KMS-11 (cell line): Measurements from ENCODE around the gene EHD3.

Source experiments
- H2AFZ ChIP-seq: fragments of 200-600 bp; sonication (generic); 2 replicates; pipeline ENCODE4 v1.6.1; 2016; ENCODE audit warnings: antibody characterized with exemption, mixed run types, low read depth
- H3K27ac ChIP-seq: fragments of 200-600 bp; sonication (generic); 2 replicates; pipeline ENCODE4 v1.6.1; 2016; ENCODE audit warnings: mild to moderate bottlenecking, mixed run types
- H3K27me3 ChIP-seq: fragments of 200-600 bp; sonication (generic); 2 replicates; pipeline ENCODE4 v1.6.1; 2017; ENCODE audit warnings: mild to moderate bottlenecking, low read depth, mixed run types, moderate library complexity; ENCODE audit not compliant: insufficient read depth
- H3K36me3 ChIP-seq: fragments of 200-600 bp; sonication (generic); 2 replicates; pipeline ENCODE4 v1.6.1; 2017; ENCODE audit warnings: mild to moderate bottlenecking, mixed run types; ENCODE audit not compliant: insufficient read depth
- H3K4me1 ChIP-seq: fragments of 200-600 bp; sonication (generic); 2 replicates; pipeline ENCODE4 v1.6.1; 2016; ENCODE audit warnings: mild to moderate bottlenecking, low read depth, mixed run types; ENCODE audit not compliant: poor library complexity, severe bottlenecking
- H3K4me2 ChIP-seq: fragments of 200-600 bp; sonication (generic); 2 replicates; pipeline ENCODE4 v1.7.0; 2016; ENCODE audit warnings: mild to moderate bottlenecking, mixed run types
- H3K4me3 ChIP-seq: fragments of 200-600 bp; sonication (generic); IDR thresholded peaks from 2 replicates; pipeline ENCODE4 v1.6.1; 2017; ENCODE audit warnings: low read depth, low read length, mixed read lengths; ENCODE audit not compliant: insufficient read depth
- H3K79me2 ChIP-seq: fragments of 200-600 bp; sonication (generic); 2 replicates; pipeline ENCODE4 v1.6.1; 2016; ENCODE audit warnings: low read depth, mixed run types; ENCODE audit not compliant: insufficient read depth
- H3K9ac ChIP-seq: fragments of 200-600 bp; sonication (generic); 2 replicates; pipeline ENCODE4 v1.6.1; 2016; ENCODE audit warnings: mild to moderate bottlenecking, mixed run types
- H4K20me1 ChIP-seq: fragments of 200-600 bp; sonication (generic); 2 replicates; pipeline ENCODE4 v1.6.1; 2016; ENCODE audit warnings: mild to moderate bottlenecking, mixed run types; ENCODE audit not compliant: insufficient read depth
- CTCF ChIP-seq: fragments of 200-600 bp; sonication (generic); conservative IDR thresholded peaks from 2 replicates; pipeline ENCODE4 v1.6.1; 2017; ENCODE audit warnings: low read depth, mild to moderate bottlenecking, antibody characterized with exemption, low read length, moderate library complexity, mixed read lengths

EHD3 gene

GRCh38 chr2:31270131-31270530 is 36.2 kb downstream of the EHD3 start:
- no peak for TF ChIP-seq CTCF
- Histone ChIP-seq H3K79me2 (no peaks in the 10 kb centered on the region), H3K4me1 (no peaks in the 10 kb centered on the region), H3K4me3 (no peak overlapping the region), H3K27me3 (no peaks in the 10 kb centered on the region), H3K36me3 (no peaks in the 10 kb centered on the region), H3K9ac (no peak overlapping the region), H3K4me2 (no peak overlapping the region), H2AFZ (no peak overlapping the region), H3K27ac (no peak overlapping the region), H4K20me1 (no peaks in the 10 kb centered on the region)

DNA sequence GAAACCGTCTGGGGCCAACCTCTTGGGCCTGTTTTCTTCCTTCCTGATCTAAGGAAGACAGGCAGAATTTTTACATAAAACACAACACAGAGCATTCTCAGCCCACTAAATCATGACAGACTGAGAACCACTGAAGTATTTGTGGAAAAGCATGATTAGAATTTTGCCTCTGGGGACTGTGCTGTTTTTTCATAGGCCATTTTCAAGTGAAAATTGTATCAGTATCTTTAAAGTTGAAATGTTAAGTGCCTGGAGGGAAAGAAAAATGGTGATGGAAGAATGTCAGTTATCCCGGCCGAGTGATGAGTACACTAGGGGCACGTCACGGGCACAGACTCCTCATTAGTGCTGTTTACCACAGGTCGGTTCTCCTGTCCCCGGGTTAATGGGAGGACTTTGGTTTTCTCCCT is 36.9 kb downstream of the EHD3 start:
- Histone ChIP-seq H3K79me2 (no peaks in the 10 kb centered on the region), H4K20me1 (no peaks in the 10 kb centered on the region), H3K4me2 (no peak overlapping the region), H3K27me3 (no peaks in the 10 kb centered on the region), H3K4me3 (no peak overlapping the region), H3K4me1 (no peaks in the 10 kb centered on the region), H3K9ac (no peak overlapping the region), H3K36me3 (no peaks in the 10 kb centered on the region), H3K27ac (no peak overlapping the region), H2AFZ (no peak overlapping the region)
- TF ChIP-seq CTCF, result no peak

DNA sequence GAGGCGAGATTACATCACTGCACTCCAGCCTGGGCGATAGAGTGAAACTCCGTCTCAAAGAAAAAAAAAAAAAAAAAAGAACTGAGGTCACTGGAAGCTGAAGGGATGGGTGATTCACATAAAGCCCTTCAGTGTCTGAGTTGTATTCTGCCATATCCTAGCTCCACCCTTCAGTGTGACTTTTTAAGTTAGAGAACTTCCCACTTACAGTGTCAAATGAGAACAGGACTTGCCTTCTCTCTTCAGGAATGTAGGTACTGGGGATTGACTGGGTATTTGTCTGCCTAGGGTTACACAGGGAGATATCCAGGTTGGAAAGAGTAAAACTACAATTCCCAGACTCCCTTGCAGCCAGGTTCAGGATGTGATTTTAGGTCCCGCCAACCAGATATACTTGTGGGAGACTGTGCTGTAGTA is 37.9 kb downstream of the EHD3 start:
- no peak for TF ChIP-seq CTCF
- Histone ChIP-seq H3K9ac (no peak overlapping the region), H3K4me1 (no peaks in the 10 kb centered on the region), H3K79me2 (no peaks in the 10 kb centered on the region), H3K4me3 (no peak overlapping the region), H3K36me3 (no peaks in the 10 kb centered on the region), H4K20me1 (no peaks in the 10 kb centered on the region), H3K27ac (no peak overlapping the region), H2AFZ (no peak overlapping the region), H3K27me3 (no peaks in the 10 kb centered on the region), H3K4me2 (no peak overlapping the region)

DNA sequence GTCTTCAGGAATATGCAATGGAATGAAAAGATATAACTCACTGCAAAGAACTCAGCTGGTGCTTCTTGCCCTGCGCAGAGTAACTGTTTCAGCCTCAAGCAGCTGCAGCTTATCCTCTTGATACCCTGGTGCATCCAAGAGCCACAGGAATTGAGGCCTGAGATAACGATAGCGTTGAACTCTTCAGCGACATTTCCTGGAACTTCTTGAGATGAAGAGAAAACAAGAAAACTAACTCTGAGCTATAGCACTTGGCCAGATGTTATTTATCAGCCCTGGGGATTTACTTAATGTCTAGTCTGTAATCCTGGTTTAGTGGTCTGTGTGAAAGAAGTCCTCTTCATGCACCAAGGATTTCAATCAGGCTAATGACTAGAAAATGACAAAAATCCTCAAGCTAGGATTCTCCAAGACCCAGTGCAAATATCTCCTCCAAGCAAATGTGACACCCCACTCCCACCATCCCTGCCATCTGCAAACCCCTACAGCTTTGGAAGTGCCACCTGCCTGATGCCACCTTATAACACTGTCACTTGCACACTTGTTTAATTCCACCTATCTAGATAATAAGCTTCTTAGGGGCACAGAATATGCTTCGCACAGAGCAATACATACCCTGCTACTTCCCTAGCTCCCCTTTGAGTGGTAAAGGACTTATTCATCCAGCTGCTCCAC is 40.6 kb downstream of the EHD3 start:
- Histone ChIP-seq H3K79me2 (no peaks in the 10 kb centered on the region), H3K27ac (no peak overlapping the region), H3K9ac (no peak overlapping the region), H3K4me1 (no peaks in the 10 kb centered on the region), H2AFZ (no peak overlapping the region), H4K20me1 (no peaks in the 10 kb centered on the region), H3K27me3 (no peaks in the 10 kb centered on the region), H3K4me3 (no peak overlapping the region), H3K4me2 (no peak overlapping the region), H3K36me3 (no peaks in the 10 kb centered on the region)
- no peak for TF ChIP-seq CTCF
